GM19035 (cell line): ENCODE measurements around the gene TEDC2.
A peak's percentile ranks its signal among the peaks of the same experiment; 100 is the strongest.

Source experiments
- ATAC-seq: cut with Tn5 transposase; IDR thresholded peaks from one replicate; pipeline ENCODE4 v1.9.1; 2021; ENCODE audit not compliant: unreplicated experiment

Gene TEDC2

DNA sequence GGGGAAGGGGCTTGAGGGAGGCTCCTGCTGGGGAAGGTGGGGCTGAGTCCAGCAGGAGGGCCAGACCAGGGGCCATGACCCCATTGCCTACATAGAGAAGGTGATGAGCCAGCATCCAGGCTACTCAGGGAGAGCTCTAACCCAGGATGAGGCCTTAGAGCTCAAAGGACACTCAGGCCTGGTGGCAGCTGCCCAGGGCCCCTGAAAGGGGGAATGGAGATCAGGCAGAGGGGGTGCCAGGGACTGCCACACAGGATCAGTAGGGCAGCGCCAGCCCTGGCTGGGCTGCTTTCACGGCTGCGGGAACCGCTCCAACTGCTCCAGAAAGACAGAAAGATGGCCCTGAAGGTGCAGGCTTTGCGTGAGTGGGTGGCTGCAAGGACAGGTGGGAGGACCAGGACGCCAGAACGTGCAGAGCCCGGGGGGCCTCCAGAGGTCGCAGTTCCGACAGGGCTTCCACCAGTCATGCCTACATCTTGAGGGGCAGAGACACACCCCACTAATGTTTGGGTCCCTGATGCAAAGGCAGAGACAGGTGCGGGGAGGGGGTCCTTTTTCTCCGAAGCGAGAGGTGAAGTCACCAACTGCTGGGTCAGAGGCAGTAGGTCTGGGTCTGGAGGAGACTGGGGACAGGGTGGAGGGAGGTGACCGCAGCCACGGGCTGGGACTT lies 53.0 kb downstream of the TEDC2 start:
- ATAC-seq, result no peak

DNA sequence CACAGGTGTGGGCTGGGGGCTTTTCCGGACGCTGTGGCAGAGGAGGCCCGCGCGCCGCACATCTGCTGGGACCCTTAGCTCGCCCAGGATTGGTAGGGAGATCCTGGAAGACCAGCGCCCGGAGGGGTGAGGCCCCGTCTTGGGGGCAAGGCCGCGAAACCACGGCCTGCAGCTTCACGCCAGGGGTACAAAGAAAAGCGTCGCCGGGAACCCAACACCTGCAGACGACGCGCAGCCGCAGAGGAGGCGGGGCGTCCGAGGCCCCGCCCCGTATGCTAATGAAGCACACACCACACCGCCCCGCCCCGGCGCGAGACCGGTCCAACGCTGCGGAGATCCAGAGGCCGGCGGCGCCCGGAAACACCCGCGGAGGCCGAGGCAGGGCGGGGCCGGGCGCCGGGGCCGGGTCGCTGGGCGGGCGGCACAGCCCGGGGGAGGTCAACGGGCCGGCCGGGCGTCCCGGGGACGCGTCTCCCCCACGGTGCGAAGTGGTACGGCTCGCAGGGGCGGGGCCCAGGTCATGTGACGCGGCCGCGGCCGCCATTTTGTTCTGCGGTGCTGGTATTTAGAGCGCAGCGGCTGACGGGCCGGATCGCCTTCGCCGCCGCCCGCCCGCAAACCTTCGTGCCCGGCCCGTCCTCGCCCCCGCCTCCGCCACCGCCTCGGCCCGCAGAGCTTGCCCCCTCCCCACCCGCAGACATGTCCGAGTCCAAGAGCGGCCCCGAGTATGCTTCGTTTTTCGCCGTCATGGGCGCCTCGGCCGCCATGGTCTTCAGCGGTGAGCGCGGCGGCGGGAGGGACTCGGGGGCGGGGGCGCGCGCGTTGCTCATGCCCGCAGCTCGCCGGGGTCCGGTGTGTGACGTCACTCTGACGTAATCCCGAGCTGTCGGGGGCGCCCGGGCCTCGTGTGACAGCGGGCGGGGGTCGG lies 53.8 kb downstream of the TEDC2 start, which contains the start of gene ATP6V0C:
Gene ATP6V0C (plus strand): TSS at position 548 of the 928 bp plus-strand sequence. CDS start 152 bp downstream, at position 700.
- ATAC-seq, result peak; percentile 71
